Tibial nerve (tissue), 4 donors: ENCODE data around the gene PDE3A.

Source experiments
- CTCF ChIP-seq, 5 experiments: fragments of 200-600 bp in 3 of 5; fragments of 450-650 bp in 2 of 5; sonication (generic) in 3 of 5; IDR thresholded peaks; one replicate each; pipeline ENCODE4 v1.5.1; 2016 to 2019; ENCODE audit warnings: antibody characterized with exemption in 5 of 5, mild to moderate bottlenecking in 3 of 5, moderate library complexity in 2 of 5
- EP300 ChIP-seq, 2 donors: sonication (generic); formaldehyde crosslinking; IDR thresholded peaks; one replicate each; pipeline ENCODE4 v1.6.1; 2017; ENCODE audit warnings: antibody characterized with exemption in 2 of 2, mild to moderate bottlenecking in 1 of 2
- POLR2A ChIP-seq, 2 donors: fragments of 450-650 bp; IDR thresholded peaks; one replicate each; pipeline ENCODE4 v1.6.1; 2017; ENCODE audit warnings: antibody characterized with exemption in 2 of 2, mild to moderate bottlenecking in 2 of 2, moderate library complexity in 2 of 2

- no peak for TF ChIP-seq CTCF (IDR thresholded peaks at IDR 0.05)
- no peak for TF ChIP-seq POLR2A (IDR thresholded peaks at IDR 0.05)
- no peak for TF ChIP-seq EP300 (IDR thresholded peaks at IDR 0.05)
These were observed 22.5 kb upstream of the PDE3A start for GRCh38 chr12:20345866-20346265.
